ENCODE results near the gene DYDC2. TPM values are rescaled to one million over a fixed set of nuclear protein-coding genes. Genes with fewer than 3 reads are reported as not detected.

The DYDC2 gene
- total RNA-seq, 4 donors from 2014 or later = not detected

GRCh38 chr10:80319725-80320290 is 36.8 kb upstream of the DYDC2 start:
- H3K4me3 ChIP-seq = no peak overlapping the region
- 80 to 93% methylated on average over 1 to 2 of the region's 2 CpGs for WGBS, 2 donors (ENCODE audit: low coverage in 1 of 2)
- H3K27me3 ChIP-seq = no peaks in the 10 kb centered on the region
- no peaks in the 10 kb centered on the region for H3K36me3 ChIP-seq
- no peak overlapping the region for H3K27ac ChIP-seq
- H3K4me1 ChIP-seq = no peaks in the 10 kb centered on the region
- no peak for ATAC-seq
- no peaks in the 10 kb centered on the region for H3K9me3 ChIP-seq
- no peak for TF ChIP-seq POLR2A (IDR thresholded peaks at IDR 0.05)
- no peak for TF ChIP-seq CTCF (IDR thresholded peaks at IDR 0.05)
- TF ChIP-seq EP300 (IDR thresholded peaks at IDR 0.05) = no peak

GRCh38 chr10:80320377-80320776 is 36.2 kb upstream of the DYDC2 start:
- H3K4me1 ChIP-seq = no peaks in the 10 kb centered on the region
- TF ChIP-seq POLR2A (IDR thresholded peaks at IDR 0.05) = no peak
- TF ChIP-seq CTCF (IDR thresholded peaks at IDR 0.05) = no peak
- TF ChIP-seq EP300 (IDR thresholded peaks at IDR 0.05) = no peak
- TF ChIP-seq POLR2AphosphoS5 (IDR thresholded peaks at IDR 0.05) = no peak
- H3K9me3 ChIP-seq = no peaks in the 10 kb centered on the region
- no peaks in the 10 kb centered on the region for H3K27me3 ChIP-seq
- no peak overlapping the region for H3K4me3 ChIP-seq
- no peak overlapping the region for H3K27ac ChIP-seq
- ATAC-seq = no peak
- no peaks in the 10 kb centered on the region for H3K36me3 ChIP-seq

- TF ChIP-seq POLR2A (IDR thresholded peaks at IDR 0.05) (no peak), POLR2AphosphoS5 (IDR thresholded peaks at IDR 0.05) (no peak), CTCF (IDR thresholded peaks at IDR 0.05) (no peak), EP300 (IDR thresholded peaks at IDR 0.05) (no peak)
- Histone ChIP-seq H3K9me3 (no peaks in the 10 kb centered on the region), H3K36me3 (no peaks in the 10 kb centered on the region), H3K4me3 (no peak overlapping the region), H3K27ac (no peak overlapping the region), H3K27me3 (no peaks in the 10 kb centered on the region), H3K4me1 (no peaks in the 10 kb centered on the region)
- no peak for ATAC-seq
- WGBS, 2 donors (ENCODE audit: low coverage in 1 of 2) = 75 to 100% methylated on average over 1 to 5 of the region's 5 CpGs
Observed at GRCh38 chr10:80321183-80321582, 35.4 kb upstream of the DYDC2 start.

- peaks cover 5% of the 10 kb centered on the region for H3K27me3 ChIP-seq
- no peaks in the 10 kb centered on the region for H3K9me3 ChIP-seq
- no peaks in the 10 kb centered on the region for H3K36me3 ChIP-seq
- 76% methylated on average over 2 of the region's 2 CpGs for WGBS, 2 donors (ENCODE audit: low coverage in 1 of 2)
- no peaks in the 10 kb centered on the region for H3K4me1 ChIP-seq
- no peak for ATAC-seq
- no peak overlapping the region for H3K27ac ChIP-seq
- TF ChIP-seq POLR2A (IDR thresholded peaks at IDR 0.05) = no peak
- TF ChIP-seq EP300 (IDR thresholded peaks at IDR 0.05) = no peak
- no peak for TF ChIP-seq POLR2AphosphoS5 (IDR thresholded peaks at IDR 0.05)
- TF ChIP-seq CTCF (IDR thresholded peaks at IDR 0.05) = no peak
- H3K4me3 ChIP-seq = no peak overlapping the region
Observed at GRCh38 chr10:80322158-80322557, 34.4 kb upstream of the DYDC2 start.

- ATAC-seq = no peak
- WGBS, 2 donors (ENCODE audit: low coverage in 1 of 2) = 77 to 86% methylated on average over 1 of the region's 1 CpG
- Histone ChIP-seq H3K9me3 (no peaks in the 10 kb centered on the region), H3K27ac (no peak overlapping the region), H3K4me3 (no peak overlapping the region), H3K36me3 (no peaks in the 10 kb centered on the region), H3K4me1 (no peaks in the 10 kb centered on the region), H3K27me3 (peaks cover 5% of the 10 kb centered on the region)
- TF ChIP-seq EP300 (IDR thresholded peaks at IDR 0.05) = no peak
Observed at GRCh38 chr10:80322711-80323110, 33.9 kb upstream of the DYDC2 start.

All from gastroesophageal sphincter (tissue), 4 donors.